HG03342 (cell line): ENCODE data around the gene PKIB.

Source experiments
- ATAC-seq: cut with Tn5 transposase; IDR thresholded peaks from one replicate; pipeline ENCODE4 v1.9.1; 2021; ENCODE audit warnings: mild to moderate bottlenecking, moderate library complexity; ENCODE audit not compliant: unreplicated experiment

The PKIB gene

GRCh38 chr6:122663981-122664380 is 53.8 kb downstream of the PKIB start:
- ATAC-seq, result no peak

- ATAC-seq, result no peak
These were observed 55.7 kb downstream of the PKIB start for GRCh38 chr6:122665929-122666328.

- ATAC-seq, result no peak
These were observed 56.2 kb downstream of the PKIB start for GRCh38 chr6:122666418-122666817.

- ATAC-seq, result no peak
These were observed 59.2 kb downstream of the PKIB start for GRCh38 chr6:122669418-122669817.

- ATAC-seq, result no peak
These were observed 59.7 kb downstream of the PKIB start for GRCh38 chr6:122669868-122670267.

- ATAC-seq, result no peak
These were observed 61.0 kb downstream of the PKIB start for GRCh38 chr6:122671251-122671650.

- peak; percentile 76 for ATAC-seq
These were observed 63.2 kb downstream of the PKIB start for GRCh38 chr6:122673343-122673961.

GRCh38 chr6:122676146-122676545 is 65.9 kb downstream of the PKIB start:
- ATAC-seq, result no peak

GRCh38 chr6:122676688-122677087 is 66.5 kb downstream of the PKIB start:
- no peak for ATAC-seq

GRCh38 chr6:122677406-122677805 is 67.2 kb downstream of the PKIB start:
- no peak for ATAC-seq

- no peak for ATAC-seq
These were observed 68.6 kb downstream of the PKIB start for GRCh38 chr6:122678841-122679240.

- ATAC-seq, result no peak
These were observed 71.5 kb downstream of the PKIB start for GRCh38 chr6:122681705-122682104.

GRCh38 chr6:122683989-122684651 is 73.9 kb downstream of the PKIB start:
- ATAC-seq, result peak; percentile 64

- no peak for ATAC-seq
These were observed 82.0 kb downstream of the PKIB start for GRCh38 chr6:122692175-122692598.

GRCh38 chr6:122692807-122693580 is 82.8 kb downstream of the PKIB start:
- no peak for ATAC-seq

GRCh38 chr6:122694075-122694474 is 83.9 kb downstream of the PKIB start:
- ATAC-seq, result no peak

GRCh38 chr6:122694602-122695001 is 84.4 kb downstream of the PKIB start:
- no peak for ATAC-seq

- no peak for ATAC-seq
These were observed 85.0 kb downstream of the PKIB start for GRCh38 chr6:122695188-122695587.

- no peak for ATAC-seq
These were observed 85.9 kb downstream of the PKIB start for GRCh38 chr6:122696079-122696478.

GRCh38 chr6:122696853-122697252 is 86.6 kb downstream of the PKIB start:
- no peak for ATAC-seq

GRCh38 chr6:122697458-122697857 is 87.3 kb downstream of the PKIB start:
- no peak for ATAC-seq

GRCh38 chr6:122701666-122702065 is 91.5 kb downstream of the PKIB start:
- no peak for ATAC-seq
